Measurements from ENCODE around the gene FAM47E.
"Not testable (repeated sequence)": the region's sequence is repeated elsewhere in the genome, so short reads cannot be mapped to it uniquely, and the experiment has no call there.

FAM47E gene

DNA sequence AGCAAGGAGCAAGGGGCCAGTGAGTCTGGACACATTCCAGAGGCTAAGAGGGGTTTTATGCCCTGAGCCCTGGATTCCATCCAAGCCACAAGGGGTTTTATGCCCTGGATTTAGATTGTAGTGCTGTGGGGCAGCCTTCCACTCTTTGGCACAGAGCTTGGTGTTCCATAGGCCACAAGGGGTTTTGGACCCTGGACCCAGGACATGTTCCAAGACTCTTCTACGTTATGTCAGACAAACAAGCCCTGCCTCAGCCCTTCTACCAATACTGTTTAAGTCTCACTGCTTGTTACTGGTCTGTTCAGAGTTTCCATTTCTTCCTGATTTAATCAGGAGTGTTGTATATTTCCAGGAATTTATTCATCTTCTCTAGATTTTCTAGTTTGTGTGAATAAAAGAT, 25.1 kb upstream of the FAM47E start:
- no peak for DNase-seq (ENCODE audit: low read depth)

DNA sequence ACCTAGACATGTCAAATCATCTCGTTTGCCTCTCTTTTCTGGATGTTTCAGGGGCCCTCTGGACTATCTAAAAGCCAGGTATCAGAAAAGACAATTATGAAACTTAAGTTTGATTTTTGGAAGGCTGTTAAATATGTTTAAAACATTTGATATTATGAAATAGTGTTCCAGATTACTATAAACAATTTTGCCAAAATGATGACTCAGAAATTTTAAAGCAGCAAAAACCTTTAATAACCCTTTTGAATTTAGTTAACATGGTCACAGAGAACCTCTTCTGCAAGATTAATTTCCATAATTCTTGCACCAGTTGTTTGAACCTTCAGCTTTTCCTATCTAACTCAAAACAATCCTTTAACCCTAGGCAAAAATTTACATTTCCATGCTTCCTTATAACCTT, 18.8 kb upstream of the FAM47E start:
- DNase-seq (ENCODE audit: low read depth), result no peak

GRCh38 chr4:76233083-76233482, 18.4 kb upstream of the FAM47E start:
- DNase-seq (ENCODE audit: low read depth), result no peak

GRCh38 chr4:76233529-76233928, 18.0 kb upstream of the FAM47E start:
- no peak for DNase-seq (ENCODE audit: low read depth)

DNA sequence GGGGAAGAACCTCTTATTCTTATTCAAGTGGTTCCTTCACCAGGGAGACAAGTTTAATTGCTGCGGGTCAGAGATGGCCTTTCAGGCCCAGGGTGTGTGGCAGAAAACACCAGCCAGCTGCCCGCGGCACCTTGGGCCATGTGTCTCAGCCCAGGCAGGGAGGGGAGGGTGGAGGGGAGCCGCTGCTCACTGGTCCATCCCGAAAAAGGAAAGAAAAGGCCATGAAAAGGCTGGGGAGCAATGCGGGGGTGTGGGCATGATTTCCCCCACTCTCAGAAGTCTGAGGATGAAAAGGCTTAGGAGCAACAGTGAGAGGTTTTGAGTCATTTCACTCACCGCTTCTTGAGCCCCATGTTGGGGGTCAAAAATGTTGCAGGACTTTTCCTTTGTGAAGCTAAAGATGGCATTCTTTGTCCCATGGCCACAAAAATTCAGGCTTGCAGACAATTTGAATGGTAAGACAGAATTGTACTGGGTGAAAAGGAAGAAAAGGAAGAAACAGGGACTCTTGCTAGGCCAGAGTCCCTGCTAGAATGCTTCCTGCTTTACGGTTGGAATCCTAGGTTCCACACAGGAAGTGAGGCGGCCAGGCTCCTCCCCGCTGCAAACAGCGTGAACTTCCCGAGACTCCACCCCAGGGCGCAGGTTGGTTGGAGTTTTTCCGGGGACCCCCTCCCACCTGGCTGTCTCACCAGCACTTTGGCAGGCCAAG, 17.4 kb upstream of the FAM47E start:
- DNase-seq (ENCODE audit: low read depth), result no peak

DNA sequence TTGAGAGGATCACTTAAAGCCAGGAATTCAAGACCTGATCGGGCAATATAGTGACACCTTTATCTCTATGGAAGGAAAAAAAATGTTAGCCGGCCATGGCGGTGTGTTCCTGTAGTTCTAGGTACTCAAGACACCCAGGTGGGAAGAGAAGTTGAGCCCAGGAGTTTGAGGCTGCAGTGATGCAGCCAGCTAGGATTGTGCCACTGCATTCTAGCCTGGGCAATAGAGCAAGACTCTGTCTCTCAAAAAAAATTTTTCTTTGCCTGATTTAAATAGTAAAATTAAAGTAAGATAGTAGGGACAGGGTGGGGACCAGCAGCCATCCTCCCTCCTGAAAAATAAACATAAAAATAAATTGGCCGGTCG, 16.9 kb upstream of the FAM47E start:
- no peak for DNase-seq (ENCODE audit: low read depth)

DNA sequence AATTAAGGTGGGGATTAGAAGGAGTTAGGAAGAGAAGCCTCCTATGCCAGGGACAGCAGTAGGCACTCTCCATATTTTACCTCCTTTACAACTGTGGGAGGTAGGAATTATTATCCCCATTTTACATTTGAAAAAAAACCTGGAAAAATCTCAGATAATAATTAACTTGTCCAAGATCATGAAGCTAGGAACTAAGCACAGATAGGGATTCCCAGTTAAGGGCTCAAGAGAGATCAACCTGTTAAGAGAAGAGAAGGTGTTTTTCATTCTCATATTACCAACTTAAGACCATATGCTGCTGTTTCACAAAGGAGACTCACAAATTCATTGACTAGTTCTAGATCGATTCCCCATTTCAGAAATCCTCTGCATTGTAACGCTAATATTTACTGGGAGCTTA, 16.1 kb upstream of the FAM47E start:
- no peak for DNase-seq (ENCODE audit: low read depth)

- DNase-seq (ENCODE audit: low read depth), result no peak
Observed at GRCh38 chr4:76235915-76236314, 15.6 kb upstream of the FAM47E start.

GRCh38 chr4:76238236-76238635, 13.3 kb upstream of the FAM47E start:
- DNase-seq (ENCODE audit: low read depth), result no peak

GRCh38 chr4:76238701-76239100, 12.8 kb upstream of the FAM47E start:
- no peak for DNase-seq (ENCODE audit: low read depth)

DNA sequence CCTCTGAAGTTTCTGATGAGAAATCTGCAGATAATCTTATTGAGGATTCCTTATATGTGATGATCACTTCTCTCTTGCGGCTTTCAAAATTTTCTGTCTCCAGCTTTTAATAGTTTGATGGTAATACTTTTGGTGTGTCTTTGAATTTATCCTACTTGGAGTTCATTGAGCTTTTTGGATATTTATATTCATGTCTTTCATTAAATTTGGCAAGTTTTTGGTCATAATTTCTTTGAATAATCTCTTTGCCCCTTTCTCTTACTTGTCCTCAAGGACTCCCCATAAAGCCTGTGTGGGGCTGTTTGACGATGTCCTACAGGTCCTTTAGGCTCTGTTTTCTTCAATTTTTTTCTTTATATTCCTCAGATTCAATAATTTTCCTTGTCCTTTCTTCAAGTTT, 11.3 kb upstream of the FAM47E start:
- no peak for DNase-seq (ENCODE audit: low read depth)

DNA sequence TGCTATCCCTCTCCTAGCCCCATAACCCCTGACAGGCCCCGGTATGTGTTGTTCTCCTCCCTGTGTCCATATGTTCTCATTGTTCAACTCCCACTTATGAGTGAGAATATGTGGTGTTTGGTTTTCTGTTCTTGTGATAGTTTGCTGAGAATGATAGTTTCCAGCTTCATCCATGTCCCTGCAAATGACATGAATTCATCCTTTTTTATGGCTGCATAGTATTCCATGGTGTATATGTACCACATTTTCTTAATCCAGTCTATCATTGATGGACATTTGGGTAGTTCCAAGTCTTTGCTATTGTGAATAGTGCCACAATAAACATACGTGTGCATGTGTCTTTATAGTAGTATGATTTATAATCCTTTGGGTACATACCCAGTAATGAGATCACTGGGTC, 7.6 kb upstream of the FAM47E start:
- DNase-seq (ENCODE audit: low read depth), result not testable (repeated sequence)

GRCh38 chr4:76246025-76246424, 5.5 kb upstream of the FAM47E start:
- DNase-seq (ENCODE audit: low read depth), result no peak

GRCh38 chr4:76246852-76247251, 4.7 kb upstream of the FAM47E start:
- DNase-seq (ENCODE audit: low read depth), result no peak

- no peak for DNase-seq (ENCODE audit: low read depth)
Observed at GRCh38 chr4:76250962-76251361, 559 bp upstream of the FAM47E start.

- DNase-seq (ENCODE audit: low read depth), result no peak
Observed at GRCh38 chr4:76252271-76252653, 741 bp downstream of the FAM47E start.

GRCh38 chr4:76253511-76253910, 2.0 kb downstream of the FAM47E start:
- DNase-seq (ENCODE audit: low read depth), result no peak

DNA sequence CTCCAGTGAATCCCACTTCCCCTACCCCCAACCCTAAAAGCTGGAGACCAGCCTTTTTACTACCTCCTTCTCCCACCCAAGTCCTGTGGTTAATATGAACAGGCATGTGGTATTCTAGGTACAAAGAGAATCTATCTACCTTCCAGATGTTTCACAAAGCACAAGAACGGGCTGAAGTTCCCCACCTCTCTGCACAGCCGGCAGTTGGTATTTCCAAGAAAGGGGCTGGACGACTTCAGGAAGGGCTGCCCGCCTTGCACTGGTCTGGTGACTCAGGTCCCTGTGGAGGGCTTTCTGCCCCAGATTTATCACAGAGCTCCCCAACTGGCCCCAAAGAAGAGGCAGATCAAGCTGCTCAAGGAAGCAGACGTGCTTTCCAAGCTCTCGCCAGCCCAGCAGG, 4.5 kb downstream of the FAM47E start:
- DNase-seq (ENCODE audit: low read depth), result no peak

DNA sequence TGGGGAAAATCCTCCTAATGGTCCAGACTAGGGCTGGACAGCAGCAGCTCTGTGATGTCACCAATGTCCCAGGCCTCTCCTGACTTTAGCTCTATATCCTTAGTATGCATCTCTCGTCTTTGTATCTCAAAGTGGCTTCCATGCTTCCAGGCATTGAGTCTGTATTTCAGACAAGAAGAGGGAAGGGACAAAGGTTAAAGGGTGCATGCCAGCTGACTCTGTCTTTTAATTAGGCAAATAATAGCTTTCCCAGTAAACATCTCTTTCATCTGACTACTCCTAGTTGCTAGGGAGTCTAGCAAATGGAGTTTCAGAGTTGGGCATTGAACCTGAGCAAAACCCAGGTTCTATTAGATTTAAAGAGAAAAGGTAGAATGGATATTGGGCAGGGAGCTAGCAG, 5.4 kb downstream of the FAM47E start:
- no peak for DNase-seq (ENCODE audit: low read depth)

GRCh38 chr4:76257824-76258223, 6.3 kb downstream of the FAM47E start:
- no peak for DNase-seq (ENCODE audit: low read depth)

DNA sequence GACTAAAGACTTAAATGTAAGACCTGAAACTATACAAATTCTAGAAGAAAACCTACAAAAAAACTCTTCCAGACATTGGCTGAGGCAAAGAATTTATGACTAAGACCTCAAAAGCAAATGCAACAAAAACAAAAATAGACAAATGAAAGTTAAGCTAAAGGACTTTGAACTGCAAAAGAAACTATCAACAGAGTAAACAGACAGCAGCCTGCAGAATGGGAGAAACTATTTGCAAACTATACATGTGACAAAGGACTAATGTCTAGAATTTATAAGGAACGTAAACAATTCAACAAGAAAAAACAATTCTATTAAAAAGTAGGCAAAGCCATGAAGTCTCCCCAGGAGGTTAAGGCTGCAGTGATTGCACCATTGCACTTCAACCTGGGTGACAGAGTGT, 9.1 kb downstream of the FAM47E start:
- DNase-seq (ENCODE audit: low read depth), result no peak

GRCh38 chr4:76265631-76266218, 14.2 kb downstream of the FAM47E start:
- no peak for DNase-seq (ENCODE audit: low read depth)

DNA sequence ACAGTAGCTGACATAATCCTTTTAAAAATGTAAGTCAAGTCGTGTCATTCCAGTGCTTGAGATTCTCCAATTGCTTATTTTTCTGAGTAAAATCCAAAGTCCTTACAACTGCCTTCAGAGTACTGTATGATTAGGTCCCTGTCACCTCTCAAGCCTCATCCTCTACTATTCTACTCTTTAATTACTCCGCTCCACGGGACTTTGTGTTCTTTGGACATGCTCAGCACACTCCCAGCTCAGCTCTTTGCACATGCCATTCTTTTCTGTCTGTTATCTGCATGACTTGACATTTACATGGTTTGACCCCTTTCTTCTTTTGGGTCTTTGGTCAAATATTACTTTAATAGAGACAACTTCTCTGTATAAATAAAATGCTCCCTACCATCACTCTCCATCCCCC, 15.1 kb downstream of the FAM47E start:
- DNase-seq (ENCODE audit: low read depth), result no peak

DNA sequence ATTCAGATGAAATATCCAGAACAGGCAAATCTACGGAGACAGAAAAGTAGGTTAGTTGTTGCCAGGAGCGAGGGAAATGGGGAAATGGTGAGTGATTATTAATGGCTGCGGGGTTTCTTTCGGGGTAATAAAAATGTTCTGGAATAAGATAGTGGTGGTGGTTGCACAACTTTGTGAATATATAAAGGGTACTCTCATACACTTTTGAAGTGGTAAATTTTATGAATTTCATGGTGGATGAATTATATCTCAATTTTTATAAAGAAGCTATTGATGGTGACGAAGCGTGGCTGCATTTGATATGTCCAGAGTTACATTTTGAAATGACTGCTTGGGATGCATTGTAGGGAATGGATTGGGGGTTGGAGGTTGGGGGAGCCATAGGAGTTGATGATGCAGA, 16.3 kb downstream of the FAM47E start:
- no peak for DNase-seq (ENCODE audit: low read depth)

Data from stimulated activated CD8-positive, alpha-beta memory T cell treated with anti-CD3 and anti-CD28 coated beads, Interleukin-4, amount 100 ng/mL, for 24 hours (primary cell).